Choroid plexus epithelial cell (primary cell): ENCODE measurements around the gene RAB36.

Experiments used
- DNase-seq: peaks from one replicate; pipeline ENCODE4 v3.0.0-alpha.2; 2010; ENCODE audit warnings: low read depth
- H3K4me3 ChIP-seq: 2 replicates; pipeline ENCODE4 v1.5.1; 2011; ENCODE audit warnings: low read depth, mild to moderate bottlenecking, control low read depth, low read length, moderate library complexity
- CTCF ChIP-seq: conservative IDR thresholded peaks from 2 replicates; pipeline ENCODE4 v1.5.1; 2011; ENCODE audit warnings: low read depth, mild to moderate bottlenecking, control low read depth, inconsistent platforms, low read length, moderate library complexity

RAB36 gene

GRCh38 chr22:23100124-23100801 lies 45.0 kb upstream of the RAB36 start:
- no peak for DNase-seq
- H3K4me3 ChIP-seq, result no peak overlapping the region
- TF ChIP-seq CTCF, result no peak

GRCh38 chr22:23101524-23101923 lies 43.8 kb upstream of the RAB36 start:
- no peak for DNase-seq
- no peak for TF ChIP-seq CTCF
- no peak overlapping the region for H3K4me3 ChIP-seq

GRCh38 chr22:23102002-23102655 lies 43.1 kb upstream of the RAB36 start:
- no peak for TF ChIP-seq CTCF

GRCh38 chr22:23102776-23103175 lies 42.5 kb upstream of the RAB36 start:
- peak; percentile 5 for DNase-seq
- TF ChIP-seq CTCF, result no peak
- H3K4me3 ChIP-seq, result no peak overlapping the region

More at GRCh38 chr22:23102002-23102655, 43.1 kb upstream of the RAB36 start:
- no peak for DNase-seq
- no peak overlapping the region for H3K4me3 ChIP-seq

- DNase-seq, result no peak
- H3K4me3 ChIP-seq, result no peak overlapping the region
- no peak for TF ChIP-seq CTCF
These were observed 41.9 kb upstream of the RAB36 start for GRCh38 chr22:23103199-23103954.

GRCh38 chr22:23104187-23104971 lies 40.9 kb upstream of the RAB36 start:
- H3K4me3 ChIP-seq, result no peak overlapping the region
- no peak for DNase-seq
- no peak for TF ChIP-seq CTCF
